IgD-negative memory B cell (primary cell): ENCODE results near the gene NEDD4L. TPM values are rescaled to one million over a fixed set of nuclear protein-coding genes. Genes with fewer than 3 reads are reported as not detected.
A peak's percentile ranks its signal among the peaks of the same experiment; 100 is the strongest.

Source experiments
- H3K27ac Mint-ChIP-seq, 3 donors: one replicate each; pipeline ENCODE4 v1.8.0; 2020 to 2022; ENCODE audit warnings: mild to moderate bottlenecking in 3 of 3, mixed read lengths in 3 of 3, moderate library complexity in 1 of 3
- H3K27me3 Mint-ChIP-seq: one replicate; pipeline ENCODE4 v1.8.0; 2021; ENCODE audit warnings: mixed read lengths
- H3K36me3 Mint-ChIP-seq: one replicate; pipeline ENCODE4 v1.8.0; 2020; ENCODE audit warnings: mild to moderate bottlenecking, mixed read lengths
- H3K4me1 Mint-ChIP-seq, 3 donors: one replicate each; pipeline ENCODE4 v1.8.0; 2020 to 2022; ENCODE audit warnings: mixed read lengths in 3 of 3, mild to moderate bottlenecking in 1 of 3
- H3K4me3 Mint-ChIP-seq, 4 donors: one replicate each; pipeline ENCODE4 v1.8.0; 2020 to 2022; ENCODE audit warnings: mild to moderate bottlenecking in 4 of 4, mixed read lengths in 4 of 4, moderate library complexity in 3 of 4
- H3K9me3 Mint-ChIP-seq, 3 donors: one replicate each; pipeline ENCODE4 v1.8.0; 2020 to 2021; ENCODE audit warnings: mixed read lengths in 3 of 3, mild to moderate bottlenecking in 1 of 3
- polyA plus RNA-seq: library from polyadenylated mRNA; unstranded; fragments of 300-500 nt; fragmentation: Illumina TruSeq; gene quantifications from one replicate; pipeline ENCODE4 v1.2.3, GENCODE V29; 2021

NEDD4L gene
- polyA plus RNA-seq, 1 donor from 2014 or later = 9.6 TPM

GRCh38 chr18:58146099-58146498 is 102.1 kb downstream of the NEDD4L start:
- H3K36me3 Mint-ChIP-seq = peaks cover 2% of the 10 kb centered on the region
- peak overlapping the region in 1 of 3 donors; percentile 80 for H3K27ac Mint-ChIP-seq
- H3K9me3 Mint-ChIP-seq = no peaks in the 10 kb centered on the region
- peak overlapping the region in 1 of 4 donors; percentile 51 for H3K4me3 Mint-ChIP-seq
- H3K27me3 Mint-ChIP-seq = no peaks in the 10 kb centered on the region
- H3K4me1 Mint-ChIP-seq = peaks cover 5 to 10% (median 6%) of the 10 kb centered on the region in 3 donors

GRCh38 chr18:58148954-58149471 is 105.0 kb downstream of the NEDD4L start:
- H3K27ac Mint-ChIP-seq = peak overlapping the region in 1 of 3 donors; percentile 21

GRCh38 chr18:58150772-58151171 is 106.7 kb downstream of the NEDD4L start:
- H3K4me1 Mint-ChIP-seq = peaks cover 4 to 10% (median 9%) of the 10 kb centered on the region in 3 donors
- H3K4me3 Mint-ChIP-seq = no peak overlapping the region
- no peak overlapping the region for H3K27ac Mint-ChIP-seq
- no peaks in the 10 kb centered on the region for H3K9me3 Mint-ChIP-seq
- no peaks in the 10 kb centered on the region for H3K27me3 Mint-ChIP-seq
- no peaks in the 10 kb centered on the region for H3K36me3 Mint-ChIP-seq

More at GRCh38 chr18:58148954-58149471, 105.0 kb downstream of the NEDD4L start:
- no peaks in the 10 kb centered on the region for H3K9me3 Mint-ChIP-seq
- H3K4me3 Mint-ChIP-seq = peak overlapping the region in 1 of 4 donors; percentile 15
- H3K4me1 Mint-ChIP-seq = peaks cover 4 to 10% (median 5%) of the 10 kb centered on the region in 3 donors
- H3K27me3 Mint-ChIP-seq = no peaks in the 10 kb centered on the region
- no peaks in the 10 kb centered on the region for H3K36me3 Mint-ChIP-seq

GRCh38 chr18:58152216-58152615 is 108.2 kb downstream of the NEDD4L start:
- no peaks in the 10 kb centered on the region for H3K36me3 Mint-ChIP-seq
- H3K4me3 Mint-ChIP-seq = no peak overlapping the region
- H3K27ac Mint-ChIP-seq = no peak overlapping the region
- H3K27me3 Mint-ChIP-seq = no peaks in the 10 kb centered on the region
- H3K9me3 Mint-ChIP-seq = no peaks in the 10 kb centered on the region
- H3K4me1 Mint-ChIP-seq = peaks cover 4 to 10% (median 9%) of the 10 kb centered on the region in 3 donors

- H3K4me1 Mint-ChIP-seq = peaks cover 4 to 10% (median 9%) of the 10 kb centered on the region in 3 donors
- H3K9me3 Mint-ChIP-seq = no peaks in the 10 kb centered on the region
- no peak overlapping the region for H3K27ac Mint-ChIP-seq
- H3K36me3 Mint-ChIP-seq = no peaks in the 10 kb centered on the region
- no peaks in the 10 kb centered on the region for H3K27me3 Mint-ChIP-seq
- H3K4me3 Mint-ChIP-seq = no peak overlapping the region
Measured at GRCh38 chr18:58152891-58153290, 108.9 kb downstream of the NEDD4L start.

GRCh38 chr18:58156516-58156915 is 112.5 kb downstream of the NEDD4L start:
- no peak overlapping the region for H3K27ac Mint-ChIP-seq
- H3K36me3 Mint-ChIP-seq = peaks cover 2% of the 10 kb centered on the region
- H3K4me1 Mint-ChIP-seq = peaks cover 0 to 5% (median 3%) of the 10 kb centered on the region in 3 donors
- H3K27me3 Mint-ChIP-seq = no peaks in the 10 kb centered on the region
- no peaks in the 10 kb centered on the region for H3K9me3 Mint-ChIP-seq
- H3K4me3 Mint-ChIP-seq = no peak overlapping the region

- H3K36me3 Mint-ChIP-seq = peaks cover 2% of the 10 kb centered on the region
- no peaks in the 10 kb centered on the region for H3K9me3 Mint-ChIP-seq
- no peaks in the 10 kb centered on the region for H3K27me3 Mint-ChIP-seq
- no peak overlapping the region for H3K27ac Mint-ChIP-seq
- H3K4me3 Mint-ChIP-seq = no peak overlapping the region
- H3K4me1 Mint-ChIP-seq = peaks cover 0 to 5% (median 3%) of the 10 kb centered on the region in 3 donors
Measured at GRCh38 chr18:58157237-58157636, 113.2 kb downstream of the NEDD4L start.

- no peak overlapping the region for H3K27ac Mint-ChIP-seq
- H3K27me3 Mint-ChIP-seq = no peaks in the 10 kb centered on the region
- H3K36me3 Mint-ChIP-seq = peaks cover 2% of the 10 kb centered on the region
- no peaks in the 10 kb centered on the region for H3K9me3 Mint-ChIP-seq
- H3K4me1 Mint-ChIP-seq = peaks cover 1 to 5% (median 3%) of the 10 kb centered on the region in 3 donors
- H3K4me3 Mint-ChIP-seq = no peak overlapping the region
Measured at GRCh38 chr18:58158008-58158407, 114.0 kb downstream of the NEDD4L start.

- Mint-ChIP-seq H3K4me3 (no peak overlapping the region), H3K27me3 (no peaks in the 10 kb centered on the region)
Measured at GRCh38 chr18:58158459-58158858, 114.4 kb downstream of the NEDD4L start.

GRCh38 chr18:58161659-58162058 is 117.6 kb downstream of the NEDD4L start:
- Mint-ChIP-seq H3K9me3 (no peaks in the 10 kb centered on the region), H3K27me3 (no peaks in the 10 kb centered on the region), H3K4me1 (peaks cover 0 to 5% (median 1%) of the 10 kb centered on the region in 3 donors), H3K36me3 (peaks cover 3% of the 10 kb centered on the region), H3K27ac (no peak overlapping the region), H3K4me3 (no peak overlapping the region)

More at GRCh38 chr18:58158459-58158858, 114.4 kb downstream of the NEDD4L start:
- Mint-ChIP-seq H3K36me3 (peaks cover 2% of the 10 kb centered on the region), H3K27ac (no peak overlapping the region), H3K9me3 (no peaks in the 10 kb centered on the region), H3K4me1 (peaks cover 1 to 5% (median 3%) of the 10 kb centered on the region in 3 donors)

- Mint-ChIP-seq H3K4me3 (no peak overlapping the region), H3K9me3 (no peaks in the 10 kb centered on the region), H3K27me3 (no peaks in the 10 kb centered on the region), H3K36me3 (peaks cover 3% of the 10 kb centered on the region), H3K4me1 (peaks cover 0 to 5% (median 1%) of the 10 kb centered on the region in 3 donors), H3K27ac (peak overlapping the region in 1 of 3 donors; percentile 86)
Measured at GRCh38 chr18:58162127-58162526, 118.1 kb downstream of the NEDD4L start.

- Mint-ChIP-seq H3K36me3 (peaks cover 4% of the 10 kb centered on the region), H3K9me3 (no peaks in the 10 kb centered on the region), H3K27ac (no peak overlapping the region), H3K4me1 (peaks cover 0 to 5% (median 1%) of the 10 kb centered on the region in 3 donors), H3K4me3 (no peak overlapping the region), H3K27me3 (no peaks in the 10 kb centered on the region)
Measured at GRCh38 chr18:58163004-58163590, 119.1 kb downstream of the NEDD4L start.

- Mint-ChIP-seq H3K27ac (no peak overlapping the region), H3K36me3 (peaks cover 6% of the 10 kb centered on the region), H3K27me3 (no peaks in the 10 kb centered on the region), H3K9me3 (no peaks in the 10 kb centered on the region), H3K4me3 (no peak overlapping the region), H3K4me1 (peaks cover 0 to 1% (median 0%) of the 10 kb centered on the region in 3 donors)
Measured at GRCh38 chr18:58166278-58166844, 122.3 kb downstream of the NEDD4L start.

- no peaks in the 10 kb centered on the region for H3K27me3 Mint-ChIP-seq
- H3K4me1 Mint-ChIP-seq = peaks cover 0 to 1% (median 0%) of the 10 kb centered on the region in 3 donors
- peaks cover 6% of the 10 kb centered on the region for H3K36me3 Mint-ChIP-seq
Measured at GRCh38 chr18:58167073-58167472, 123.0 kb downstream of the NEDD4L start.

GRCh38 chr18:58168221-58168620 is 124.2 kb downstream of the NEDD4L start:
- Mint-ChIP-seq H3K27ac (no peak overlapping the region), H3K27me3 (no peaks in the 10 kb centered on the region), H3K4me1 (no peaks in the 10 kb centered on the region), H3K9me3 (no peaks in the 10 kb centered on the region), H3K4me3 (no peak overlapping the region), H3K36me3 (peaks cover 6% of the 10 kb centered on the region)

More at GRCh38 chr18:58167073-58167472, 123.0 kb downstream of the NEDD4L start:
- Mint-ChIP-seq H3K9me3 (no peaks in the 10 kb centered on the region), H3K4me3 (no peak overlapping the region), H3K27ac (no peak overlapping the region)
